Heart left ventricle (tissue), 13 donors: ENCODE data around the gene MAG.

Experiments used
- CTCF ChIP-seq, 12 donors: fragments of 200-600 bp; sonication (generic) in 4 of 12; IDR thresholded peaks; one replicate each; pipeline versions ENCODE4 v1.5.0 to v1.8.0; 2018 to 2022; ENCODE audit warnings: antibody characterized with exemption in 12 of 12, mild to moderate bottlenecking in 5 of 12
- POLR2A ChIP-seq, 2 donors: fragments of 450-650 bp; IDR thresholded peaks; one replicate each; pipeline ENCODE4 v1.6.1; 2017; ENCODE audit warnings: antibody characterized with exemption in 2 of 2, mild to moderate bottlenecking in 2 of 2, moderate library complexity in 2 of 2
- donor health status: ischemic (EF 13 %, LVEDD 7.1; RV severe dilation, severe dysfunction).
- donor health status: DM: no; HTN: yes; CAD: no.
- donor health status: DM: no; HTN: no; CAD: no.
- donor health status: ischemic (EF 25% LVEDD 6.9; RV normal size, moderate dysfunction).
- donor health status: ischemic (EF 25% LVEDD 5.7; RV mildly dilated, moderate dysfunction).
- donor health status: ischemic (EF 35%, LVEDD 5.7; RV mildly dilated, moderate dysfunction).
- donor health status: nonischemic (EF 11% LVEDD 7.7; RV severe dilation, severe dysfunction).
- donor health status: DM: yes; HTN: yes; CAD: no.
- donor health status: PGD.
- donor health status: ischemic (EF 29% LVEDD 5.4; RV normal size, mild dysfunction).
- donor health status: nonischemic (EF 23%, LVEDD 6.1; RV moderate dilation, normal function).

GRCh38 chr19:35290381-35291127 lies 1.4 kb upstream of the MAG start:
- TF ChIP-seq CTCF (IDR thresholded peaks at IDR 0.05) = no peak
- no peak for TF ChIP-seq POLR2A (IDR thresholded peaks at IDR 0.05)
